Calu3 (cell line): ENCODE measurements around the gene MGMT. TPM values are rescaled to one million over a fixed set of nuclear protein-coding genes. Genes with fewer than 3 reads are reported as not detected.

Experiments
- BruUV-seq: library from RNA; stranded (reverse); fragments of 400-500 nt; replicated peaks from 2 replicates; lab custom pipeline; 2021; lab: Mats Ljungman, UMichigan
- CTCF ChIA-PET: fragments of 300-600 bp; sonication (Branson Sonifier 250); formaldehyde crosslinking; loops from one replicate; lab custom pipeline; 2022; ENCODE audit warnings: antibody characterized with exemption; lab: Charles Lee
- DNase-seq: peaks from one replicate; pipeline ENCODE4 v3.0.0; 2022
- H3K27ac Mint-ChIP-seq: one replicate; pipeline ENCODE4 v1.8.0; 2022; ENCODE audit warnings: mixed read lengths; ENCODE audit not compliant: unreplicated experiment
- H3K27me3 Mint-ChIP-seq: one replicate; pipeline ENCODE4 v1.8.0; 2022; ENCODE audit warnings: mixed read lengths; ENCODE audit not compliant: unreplicated experiment
- H3K36me3 Mint-ChIP-seq: one replicate; pipeline ENCODE4 v1.8.0; 2022; ENCODE audit warnings: mild to moderate bottlenecking, moderate library complexity, mixed read lengths; ENCODE audit not compliant: insufficient read depth, unreplicated experiment
- H3K4me1 Mint-ChIP-seq: one replicate; pipeline ENCODE4 v1.8.0; 2022; ENCODE audit warnings: mild to moderate bottlenecking, low read depth, mixed read lengths; ENCODE audit not compliant: unreplicated experiment
- H3K4me3 Mint-ChIP-seq: one replicate; pipeline ENCODE4 v1.8.0; 2022; ENCODE audit warnings: mild to moderate bottlenecking, low read depth, moderate library complexity, mixed read lengths; ENCODE audit not compliant: unreplicated experiment
- H3K9me3 Mint-ChIP-seq: one replicate; pipeline ENCODE4 v1.8.0; 2022; ENCODE audit warnings: low read depth, mixed read lengths; ENCODE audit not compliant: unreplicated experiment
- CTCF ChIP-seq: fragments of 200-600 bp; IDR thresholded peaks from one replicate; pipeline ENCODE4 v1.8.0; 2022; ENCODE audit warnings: antibody characterized with exemption; ENCODE audit not compliant: unreplicated experiment
- intact Hi-C: fragments of 100-400 bp; cut with micrococcal nuclease; formaldehyde crosslinking; loops from one replicate; pipeline ENCODE4 v1.10.0; 2022; ENCODE audit not compliant: unreplicated experiment
- total RNA-seq: library from RNA; stranded (reverse); gene quantifications from 2 replicates; pipeline ENCODE4 v1.2.3, GENCODE V29; 2022

Gene MGMT
- total RNA-seq, 1 experiment from 2014 or later = 8.3 TPM

- Mint-ChIP-seq H3K4me3 (no peak overlapping the region), H3K9me3 (no peaks in the 10 kb centered on the region), H3K27ac (no peak overlapping the region), H3K36me3 (no peaks in the 10 kb centered on the region), H3K27me3 (no peaks in the 10 kb centered on the region), H3K4me1 (peaks cover 8% of the 10 kb centered on the region)
- DNase-seq = no peak
- BruUV-seq = no TSS peak
- intact Hi-C loops = no loop called here
- TF ChIP-seq CTCF = no peak
- CTCF ChIA-PET = no interaction called here
Observed at GRCh38 chr10:129533281-129533680, 66.2 kb downstream of the MGMT start.

GRCh38 chr10:129534826-129535225 is 67.8 kb downstream of the MGMT start:
- BruUV-seq = no TSS peak
- peaks cover 8% of the 10 kb centered on the region for H3K4me1 Mint-ChIP-seq
- no peak for DNase-seq
- H3K27ac Mint-ChIP-seq = no peak overlapping the region
- no peak overlapping the region for H3K4me3 Mint-ChIP-seq
- no peaks in the 10 kb centered on the region for H3K27me3 Mint-ChIP-seq
- CTCF ChIA-PET = interaction anchor here (0.6 kb wide), 1 partner anchor 1520 kb away, joined by 3 read pairs; no protein-coding TSS in a partner anchor
- H3K9me3 Mint-ChIP-seq = no peaks in the 10 kb centered on the region
- H3K36me3 Mint-ChIP-seq = no peaks in the 10 kb centered on the region
- TF ChIP-seq CTCF = no peak
- intact Hi-C loops = no loop called here

GRCh38 chr10:129536336-129536735 is 69.3 kb downstream of the MGMT start:
- Mint-ChIP-seq H3K27me3 (no peaks in the 10 kb centered on the region), H3K27ac (no peak overlapping the region), H3K9me3 (peaks cover 2% of the 10 kb centered on the region), H3K4me1 (peaks cover 4% of the 10 kb centered on the region), H3K4me3 (no peak overlapping the region), H3K36me3 (no peaks in the 10 kb centered on the region)
- intact Hi-C loops = no loop called here
- CTCF ChIA-PET = no interaction called here
- no peak for TF ChIP-seq CTCF
- BruUV-seq = no TSS peak
- no peak for DNase-seq

- intact Hi-C loops = no loop called here
- no peak for TF ChIP-seq CTCF
- BruUV-seq = no TSS peak
- CTCF ChIA-PET = no interaction called here
- Mint-ChIP-seq H3K27me3 (no peaks in the 10 kb centered on the region), H3K9me3 (peaks cover 2% of the 10 kb centered on the region), H3K36me3 (no peaks in the 10 kb centered on the region), H3K4me1 (no peaks in the 10 kb centered on the region), H3K4me3 (no peak overlapping the region), H3K27ac (no peak overlapping the region)
- no peak for DNase-seq
Observed at GRCh38 chr10:129537151-129537550, 70.1 kb downstream of the MGMT start.
